A673 (cell line): ENCODE data around the gene MROH8. TPM values are rescaled to one million over a fixed set of nuclear protein-coding genes. Genes with fewer than 3 reads are reported as not detected.

Source experiments
- BruUV-seq: library from RNA; stranded (reverse); fragments of 400-500 nt; replicated peaks from 2 replicates; lab custom pipeline; 2021; lab: Mats Ljungman, UMichigan
- CTCF ChIA-PET: fragments of 300-600 bp; sonication (Branson Sonifier 250); formaldehyde crosslinking; loops from one replicate; lab custom pipeline; 2022; ENCODE audit warnings: antibody characterized with exemption; lab: Charles Lee
- POLR2A ChIA-PET: fragments of 300-600 bp; sonication (Branson Sonifier 250); formaldehyde crosslinking; loops from one replicate; lab custom pipeline; 2022; ENCODE audit warnings: antibody characterized with exemption; ENCODE audit not compliant: low non-redundant PET; lab: Charles Lee
- DNase-seq: peaks from one replicate; pipeline ENCODE4 v3.0.0-alpha.2; 2015; ENCODE audit warnings: low spot score
- H3K27ac ChIP-seq: fragments of 200-600 bp; sonication (generic); 2 replicates; pipeline ENCODE4 v1.5.1; 2016; ENCODE audit warnings: mixed run types, low read depth, mild to moderate bottlenecking, mixed read lengths, antibody characterized with exemption, low read length; ENCODE audit not compliant: poor library complexity, severe bottlenecking
- H3K27me3 ChIP-seq: fragments of 200-600 bp; sonication (generic); replicated peaks from 2 replicates; pipeline ENCODE4 v1.6.1; 2017; ENCODE audit warnings: mixed run types, low read depth, mild to moderate bottlenecking, mixed read lengths, antibody characterized with exemption, low read length; ENCODE audit not compliant: insufficient read depth, poor library complexity
- H3K36me3 ChIP-seq: fragments of 200-600 bp; sonication (generic); 2 replicates; pipeline ENCODE4 v1.6.1; 2016; ENCODE audit warnings: mixed run types, mild to moderate bottlenecking, mixed read lengths, antibody characterized with exemption, low read length; ENCODE audit not compliant: insufficient read depth, poor library complexity, severe bottlenecking
- H3K4me1 ChIP-seq: fragments of 200-600 bp; sonication (generic); 2 replicates; pipeline ENCODE4 v1.6.1; 2017; ENCODE audit warnings: mixed run types, mild to moderate bottlenecking, mixed read lengths, antibody characterized with exemption, low read length; ENCODE audit not compliant: insufficient read depth, poor library complexity, severe bottlenecking
- H3K4me3 ChIP-seq: fragments of 200-600 bp; sonication (generic); 2 replicates; pipeline ENCODE4 v1.5.1; 2016; ENCODE audit warnings: low read depth, mixed run types, mild to moderate bottlenecking, mixed read lengths, low read length; ENCODE audit not compliant: poor library complexity, severe bottlenecking
- H3K9me3 ChIP-seq: fragments of 200-600 bp; sonication (generic); 2 replicates; pipeline ENCODE4 v1.6.1; 2016; ENCODE audit warnings: mixed run types, low read depth, mild to moderate bottlenecking, mixed read lengths, antibody characterized with exemption, low read length; ENCODE audit not compliant: poor library complexity, severe bottlenecking
- EZH2 ChIP-seq: fragments of 200-600 bp; sonication (generic); IDR thresholded peaks from 2 replicates; pipeline ENCODE4 v1.6.1; 2017; ENCODE audit warnings: borderline replicate concordance, low read depth, mild to moderate bottlenecking, mixed read lengths, antibody characterized with exemption, low read length; ENCODE audit not compliant: poor library complexity, severe bottlenecking
- intact Hi-C: fragments of 100-400 bp; cut with micrococcal nuclease; formaldehyde crosslinking; loops from one replicate; pipeline ENCODE4 v1.10.0; 2022; ENCODE audit not compliant: unreplicated experiment
- total RNA-seq: library from RNA; stranded (reverse); gene quantifications from 2 replicates; pipeline ENCODE4 v1.2.3, GENCODE V29; 2021
- TF ChIP-seq, protein P1 (sequence below): fragments of 300-800, 200-600 bp; sonication (generic); conservative IDR thresholded peaks from 2 replicates; pipeline ENCODE4 v1.5.1; 2017; ENCODE audit warnings: low read depth, mild to moderate bottlenecking, antibody characterized with exemption, low read length, moderate library complexity, mixed read lengths

Gene MROH8
- total RNA-seq, 1 experiment from 2014 or later = 1.6 TPM

GRCh38 chr20:37222086-37222485 is 42.7 kb upstream of the MROH8 start:
- TF ChIP-seq, protein P1, sequence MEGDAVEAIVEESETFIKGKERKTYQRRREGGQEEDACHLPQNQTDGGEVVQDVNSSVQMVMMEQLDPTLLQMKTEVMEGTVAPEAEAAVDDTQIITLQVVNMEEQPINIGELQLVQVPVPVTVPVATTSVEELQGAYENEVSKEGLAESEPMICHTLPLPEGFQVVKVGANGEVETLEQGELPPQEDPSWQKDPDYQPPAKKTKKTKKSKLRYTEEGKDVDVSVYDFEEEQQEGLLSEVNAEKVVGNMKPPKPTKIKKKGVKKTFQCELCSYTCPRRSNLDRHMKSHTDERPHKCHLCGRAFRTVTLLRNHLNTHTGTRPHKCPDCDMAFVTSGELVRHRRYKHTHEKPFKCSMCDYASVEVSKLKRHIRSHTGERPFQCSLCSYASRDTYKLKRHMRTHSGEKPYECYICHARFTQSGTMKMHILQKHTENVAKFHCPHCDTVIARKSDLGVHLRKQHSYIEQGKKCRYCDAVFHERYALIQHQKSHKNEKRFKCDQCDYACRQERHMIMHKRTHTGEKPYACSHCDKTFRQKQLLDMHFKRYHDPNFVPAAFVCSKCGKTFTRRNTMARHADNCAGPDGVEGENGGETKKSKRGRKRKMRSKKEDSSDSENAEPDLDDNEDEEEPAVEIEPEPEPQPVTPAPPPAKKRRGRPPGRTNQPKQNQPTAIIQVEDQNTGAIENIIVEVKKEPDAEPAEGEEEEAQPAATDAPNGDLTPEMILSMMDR = no peak
- no peak for TF ChIP-seq EZH2
- H3K27me3 ChIP-seq = no peaks in the 10 kb centered on the region
- H3K27ac ChIP-seq = no peak overlapping the region
- intact Hi-C loops = no loop called here
- H3K4me3 ChIP-seq = no peak overlapping the region
- BruUV-seq = no TSS peak
- H3K36me3 ChIP-seq = peaks cover 61% of the 10 kb centered on the region
- DNase-seq = no peak
- no peaks in the 10 kb centered on the region for H3K9me3 ChIP-seq
- ChIA-PET CTCF (no interaction called here), POLR2A (no interaction called here)
- no peaks in the 10 kb centered on the region for H3K4me1 ChIP-seq

DNA sequence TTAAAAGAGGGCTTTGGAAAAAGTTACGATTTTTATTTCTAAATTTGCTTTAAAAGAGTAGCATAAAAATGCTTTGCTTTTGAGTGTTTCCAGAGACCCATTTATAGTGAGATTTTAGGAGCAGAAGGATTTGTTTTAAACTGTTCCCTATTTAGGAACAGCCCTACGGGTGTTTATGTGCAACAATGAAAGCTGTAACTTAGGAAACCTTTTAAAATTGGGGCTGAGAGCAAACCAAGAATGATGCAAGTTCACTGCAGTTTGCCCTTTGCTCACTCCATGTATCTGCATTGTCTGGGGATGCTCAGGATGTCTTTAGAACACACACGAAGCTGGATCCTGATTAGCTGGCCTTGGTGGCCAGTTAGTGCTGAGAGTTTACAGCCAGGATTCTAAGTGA is 41.4 kb upstream of the MROH8 start:
- no peak overlapping the region for H3K27ac ChIP-seq
- H3K4me1 ChIP-seq = no peaks in the 10 kb centered on the region
- ChIA-PET CTCF (no interaction called here), POLR2A (no interaction called here)
- peaks cover 58% of the 10 kb centered on the region for H3K36me3 ChIP-seq
- no peak for TF ChIP-seq EZH2
- TF ChIP-seq, protein P1 = no peak
- H3K27me3 ChIP-seq = no peaks in the 10 kb centered on the region
- no TSS peak for BruUV-seq
- DNase-seq = no peak
- intact Hi-C loops = no loop called here
- no peaks in the 10 kb centered on the region for H3K9me3 ChIP-seq
- H3K4me3 ChIP-seq = no peak overlapping the region

DNA sequence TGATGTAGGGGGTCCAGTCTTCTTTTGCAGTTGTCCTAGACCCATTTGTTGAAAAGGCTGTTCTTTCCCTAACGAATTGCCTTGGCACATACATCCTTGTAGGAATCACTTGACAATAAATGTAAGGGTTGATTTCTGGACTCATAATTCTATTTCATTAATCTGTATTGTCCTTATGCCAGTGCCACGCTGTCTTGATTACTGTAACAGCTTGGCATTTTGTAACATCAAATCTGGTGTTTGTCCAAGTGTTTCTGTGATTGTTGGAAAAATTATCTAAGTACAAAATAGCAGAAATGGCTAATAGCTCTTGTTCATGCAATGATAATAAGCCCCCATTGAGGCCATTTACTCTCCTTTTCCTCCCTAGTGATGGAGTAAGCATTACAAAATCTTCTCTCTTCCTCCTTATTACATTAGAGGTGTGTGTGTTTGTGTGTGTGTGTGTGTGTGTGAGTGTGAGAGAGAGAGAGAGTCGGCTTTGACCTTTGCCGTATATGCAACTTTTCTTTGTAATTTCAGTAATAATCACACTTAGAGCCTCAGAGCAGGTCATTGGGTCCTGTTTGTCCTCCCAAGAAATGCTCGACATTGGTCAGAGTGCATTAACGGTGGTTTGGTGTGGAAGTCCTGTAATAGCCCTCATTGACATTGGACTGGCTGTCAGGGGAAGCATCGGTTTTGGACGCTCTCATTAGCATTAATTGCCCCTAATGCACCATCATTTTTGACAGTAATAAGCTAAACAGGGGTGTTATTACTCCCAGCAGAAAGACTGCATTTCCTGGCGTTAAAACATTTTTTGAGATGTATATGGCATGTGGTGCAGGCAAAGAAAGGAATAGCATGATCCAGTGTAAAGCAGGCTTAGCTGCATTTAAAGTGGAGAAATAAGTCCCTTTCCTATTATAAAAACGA is 40.7 kb upstream of the MROH8 start:
- TSS peak; percentile 1 for BruUV-seq
- intact Hi-C loops = no loop called here
- ChIA-PET CTCF (no interaction called here), POLR2A (no interaction called here)
- Histone ChIP-seq H3K27me3 (no peaks in the 10 kb centered on the region), H3K9me3 (no peaks in the 10 kb centered on the region), H3K27ac (no peak overlapping the region), H3K4me3 (no peak overlapping the region), H3K36me3 (peaks cover 58% of the 10 kb centered on the region), H3K4me1 (no peaks in the 10 kb centered on the region)
- no peak for DNase-seq
- TF ChIP-seq, protein P1 = no peak
- TF ChIP-seq EZH2 = no peak
